DND-41 (cell line): ENCODE results near the gene RAD23A.

Experiments
- EZH2 ChIP-seq: IDR thresholded peaks from 3 replicates; pipeline ENCODE4 v1.6.1; 2012; ENCODE audit warnings: borderline replicate concordance, low read depth, mild to moderate bottlenecking, moderate library complexity, low read length, inconsistent platforms; ENCODE audit not compliant: severe bottlenecking
- TF ChIP-seq, protein P1 (sequence below): IDR thresholded peaks from 2 replicates; pipeline ENCODE4 v1.5.1; 2012; ENCODE audit warnings: borderline replicate concordance, low read length, moderate library complexity, mild to moderate bottlenecking; ENCODE audit not compliant: poor library complexity, severe bottlenecking; ENCODE audit errors: extremely low read depth

GRCh38 chr19:12965812-12966135 lies 20.1 kb downstream of the RAD23A start:
- TF ChIP-seq, protein P1, sequence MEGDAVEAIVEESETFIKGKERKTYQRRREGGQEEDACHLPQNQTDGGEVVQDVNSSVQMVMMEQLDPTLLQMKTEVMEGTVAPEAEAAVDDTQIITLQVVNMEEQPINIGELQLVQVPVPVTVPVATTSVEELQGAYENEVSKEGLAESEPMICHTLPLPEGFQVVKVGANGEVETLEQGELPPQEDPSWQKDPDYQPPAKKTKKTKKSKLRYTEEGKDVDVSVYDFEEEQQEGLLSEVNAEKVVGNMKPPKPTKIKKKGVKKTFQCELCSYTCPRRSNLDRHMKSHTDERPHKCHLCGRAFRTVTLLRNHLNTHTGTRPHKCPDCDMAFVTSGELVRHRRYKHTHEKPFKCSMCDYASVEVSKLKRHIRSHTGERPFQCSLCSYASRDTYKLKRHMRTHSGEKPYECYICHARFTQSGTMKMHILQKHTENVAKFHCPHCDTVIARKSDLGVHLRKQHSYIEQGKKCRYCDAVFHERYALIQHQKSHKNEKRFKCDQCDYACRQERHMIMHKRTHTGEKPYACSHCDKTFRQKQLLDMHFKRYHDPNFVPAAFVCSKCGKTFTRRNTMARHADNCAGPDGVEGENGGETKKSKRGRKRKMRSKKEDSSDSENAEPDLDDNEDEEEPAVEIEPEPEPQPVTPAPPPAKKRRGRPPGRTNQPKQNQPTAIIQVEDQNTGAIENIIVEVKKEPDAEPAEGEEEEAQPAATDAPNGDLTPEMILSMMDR = no peak
- no peak for TF ChIP-seq EZH2
